ENCODE results near the gene HSF4. TPM values are rescaled to one million over a fixed set of nuclear protein-coding genes. Genes with fewer than 3 reads are reported as not detected.

The HSF4 gene
- total RNA-seq, 1 experiment from 2014 or later: 2.2 TPM

- H3K27me3 Mint-ChIP-seq (ENCODE audit: low read depth): peaks cover 99% of the 10 kb centered on the region
- POLR2A ChIA-PET: interaction anchor here (0.7 kb wide), 1 partner anchor 9 kb away, joined by 3 read pairs; no protein-coding TSS in a partner anchor
Observed at GRCh38 chr16:67161595-67162058, 2.9 kb upstream of the HSF4 start.

More at GRCh38 chr16:67161595-67162058, 2.9 kb upstream of the HSF4 start:
- Mint-ChIP-seq H3K4me3 (peak overlapping the region; percentile 58), H3K4me1 (peaks cover 38% of the 10 kb centered on the region), H3K9me3 (no peaks in the 10 kb centered on the region), H3K27ac (no peak overlapping the region), H3K36me3 (peaks cover 2% of the 10 kb centered on the region; the same call in 1 of the 2 replicates)
- ATAC-seq (no peak; the same call in 1 of the 2 replicates), DNase-seq (ENCODE audit: low spot score) (no peak)
- TF ChIP-seq OVOL2 (CRISPR knock-in tag; IDR thresholded peaks at IDR 0.05; ENCODE audit: borderline replicate concordance) (no peak), E2F4 (CRISPR knock-in tag; IDR thresholded peaks at IDR 0.05; ENCODE audit: borderline replicate concordance, low read depth) (no peak), IRF1 (CRISPR knock-in tag; IDR thresholded peaks at IDR 0.05) (no peak), GRHL2 (CRISPR knock-in tag; IDR thresholded peaks at IDR 0.05; ENCODE audit: insufficient replicate concordance, severe bottlenecking) (no peak), JAZF1 (CRISPR knock-in tag; IDR thresholded peaks at IDR 0.05) (no peak), PRRX2 (CRISPR knock-in tag; IDR thresholded peaks at IDR 0.05) (no peak), NR1H2 (CRISPR knock-in tag; IDR thresholded peaks at IDR 0.05) (no peak), USF1 (CRISPR knock-in tag; IDR thresholded peaks at IDR 0.05) (no peak), ZNF671 (CRISPR knock-in tag; IDR thresholded peaks at IDR 0.05) (no peak), ETV6 (CRISPR knock-in tag; IDR thresholded peaks at IDR 0.05) (no peak), NR2C2 (CRISPR knock-in tag; IDR thresholded peaks at IDR 0.05) (no peak), STAT6 (CRISPR knock-in tag; conservative IDR thresholded peaks at IDR 0.05; ENCODE audit: low read depth) (no peak), NFE2L1 (CRISPR knock-in tag; IDR thresholded peaks at IDR 0.05) (no peak), ZNF317 (CRISPR knock-in tag; IDR thresholded peaks at IDR 0.05; ENCODE audit: borderline replicate concordance, low read depth) (no peak)
- TF ChIP-seq, protein P1, sequence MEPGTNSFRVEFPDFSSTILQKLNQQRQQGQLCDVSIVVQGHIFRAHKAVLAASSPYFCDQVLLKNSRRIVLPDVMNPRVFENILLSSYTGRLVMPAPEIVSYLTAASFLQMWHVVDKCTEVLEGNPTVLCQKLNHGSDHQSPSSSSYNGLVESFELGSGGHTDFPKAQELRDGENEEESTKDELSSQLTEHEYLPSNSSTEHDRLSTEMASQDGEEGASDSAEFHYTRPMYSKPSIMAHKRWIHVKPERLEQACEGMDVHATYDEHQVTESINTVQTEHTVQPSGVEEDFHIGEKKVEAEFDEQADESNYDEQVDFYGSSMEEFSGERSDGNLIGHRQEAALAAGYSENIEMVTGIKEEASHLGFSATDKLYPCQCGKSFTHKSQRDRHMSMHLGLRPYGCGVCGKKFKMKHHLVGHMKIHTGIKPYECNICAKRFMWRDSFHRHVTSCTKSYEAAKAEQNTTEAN (CRISPR knock-in tag; IDR thresholded peaks at IDR 0.05): no peak
- TF ChIP-seq, protein P2, sequence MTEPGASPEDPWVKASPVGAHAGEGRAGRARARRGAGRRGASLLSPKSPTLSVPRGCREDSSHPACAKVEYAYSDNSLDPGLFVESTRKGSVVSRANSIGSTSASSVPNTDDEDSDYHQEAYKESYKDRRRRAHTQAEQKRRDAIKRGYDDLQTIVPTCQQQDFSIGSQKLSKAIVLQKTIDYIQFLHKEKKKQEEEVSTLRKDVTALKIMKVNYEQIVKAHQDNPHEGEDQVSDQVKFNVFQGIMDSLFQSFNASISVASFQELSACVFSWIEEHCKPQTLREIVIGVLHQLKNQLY (CRISPR knock-in tag; IDR thresholded peaks at IDR 0.05): no peak
- TF ChIP-seq, protein P3, sequence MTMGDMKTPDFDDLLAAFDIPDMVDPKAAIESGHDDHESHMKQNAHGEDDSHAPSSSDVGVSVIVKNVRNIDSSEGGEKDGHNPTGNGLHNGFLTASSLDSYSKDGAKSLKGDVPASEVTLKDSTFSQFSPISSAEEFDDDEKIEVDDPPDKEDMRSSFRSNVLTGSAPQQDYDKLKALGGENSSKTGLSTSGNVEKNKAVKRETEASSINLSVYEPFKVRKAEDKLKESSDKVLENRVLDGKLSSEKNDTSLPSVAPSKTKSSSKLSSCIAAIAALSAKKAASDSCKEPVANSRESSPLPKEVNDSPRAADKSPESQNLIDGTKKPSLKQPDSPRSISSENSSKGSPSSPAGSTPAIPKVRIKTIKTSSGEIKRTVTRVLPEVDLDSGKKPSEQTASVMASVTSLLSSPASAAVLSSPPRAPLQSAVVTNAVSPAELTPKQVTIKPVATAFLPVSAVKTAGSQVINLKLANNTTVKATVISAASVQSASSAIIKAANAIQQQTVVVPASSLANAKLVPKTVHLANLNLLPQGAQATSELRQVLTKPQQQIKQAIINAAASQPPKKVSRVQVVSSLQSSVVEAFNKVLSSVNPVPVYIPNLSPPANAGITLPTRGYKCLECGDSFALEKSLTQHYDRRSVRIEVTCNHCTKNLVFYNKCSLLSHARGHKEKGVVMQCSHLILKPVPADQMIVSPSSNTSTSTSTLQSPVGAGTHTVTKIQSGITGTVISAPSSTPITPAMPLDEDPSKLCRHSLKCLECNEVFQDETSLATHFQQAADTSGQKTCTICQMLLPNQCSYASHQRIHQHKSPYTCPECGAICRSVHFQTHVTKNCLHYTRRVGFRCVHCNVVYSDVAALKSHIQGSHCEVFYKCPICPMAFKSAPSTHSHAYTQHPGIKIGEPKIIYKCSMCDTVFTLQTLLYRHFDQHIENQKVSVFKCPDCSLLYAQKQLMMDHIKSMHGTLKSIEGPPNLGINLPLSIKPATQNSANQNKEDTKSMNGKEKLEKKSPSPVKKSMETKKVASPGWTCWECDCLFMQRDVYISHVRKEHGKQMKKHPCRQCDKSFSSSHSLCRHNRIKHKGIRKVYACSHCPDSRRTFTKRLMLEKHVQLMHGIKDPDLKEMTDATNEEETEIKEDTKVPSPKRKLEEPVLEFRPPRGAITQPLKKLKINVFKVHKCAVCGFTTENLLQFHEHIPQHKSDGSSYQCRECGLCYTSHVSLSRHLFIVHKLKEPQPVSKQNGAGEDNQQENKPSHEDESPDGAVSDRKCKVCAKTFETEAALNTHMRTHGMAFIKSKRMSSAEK (CRISPR knock-in tag; IDR thresholded peaks at IDR 0.05; ENCODE audit: borderline replicate concordance): no peak
- TF ChIP-seq, protein P4, sequence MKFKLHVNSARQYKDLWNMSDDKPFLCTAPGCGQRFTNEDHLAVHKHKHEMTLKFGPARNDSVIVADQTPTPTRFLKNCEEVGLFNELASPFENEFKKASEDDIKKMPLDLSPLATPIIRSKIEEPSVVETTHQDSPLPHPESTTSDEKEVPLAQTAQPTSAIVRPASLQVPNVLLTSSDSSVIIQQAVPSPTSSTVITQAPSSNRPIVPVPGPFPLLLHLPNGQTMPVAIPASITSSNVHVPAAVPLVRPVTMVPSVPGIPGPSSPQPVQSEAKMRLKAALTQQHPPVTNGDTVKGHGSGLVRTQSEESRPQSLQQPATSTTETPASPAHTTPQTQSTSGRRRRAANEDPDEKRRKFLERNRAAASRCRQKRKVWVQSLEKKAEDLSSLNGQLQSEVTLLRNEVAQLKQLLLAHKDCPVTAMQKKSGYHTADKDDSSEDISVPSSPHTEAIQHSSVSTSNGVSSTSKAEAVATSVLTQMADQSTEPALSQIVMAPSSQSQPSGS (CRISPR knock-in tag; IDR thresholded peaks at IDR 0.05; ENCODE audit: borderline replicate concordance, low read depth): no peak
- CTCF ChIA-PET: interaction anchor here (0.9 to 15.6 kb wide), 12 partner anchors 5 to 208 kb away, joined by 3 to 386 read pairs (median 18); partner anchors contain the start of genes B3GNT9, CES3, ELMO3 and FBXL8
